ENCODE results near the gene ALKBH7. TPM values are rescaled to one million over a fixed set of nuclear protein-coding genes. Genes with fewer than 3 reads are reported as not detected.
A peak's percentile ranks its signal among the peaks of the same experiment; 100 is the strongest.
"Not testable (repeated sequence)": the region's sequence is repeated elsewhere in the genome, so short reads cannot be mapped to it uniquely, and the experiment has no call there.

ALKBH7 gene
- total and polyA plus RNA-seq, 2 donors (not counting 1 experiment from before 2014, with no cell fraction given), result 9.5 to 28.9 TPM

DNA sequence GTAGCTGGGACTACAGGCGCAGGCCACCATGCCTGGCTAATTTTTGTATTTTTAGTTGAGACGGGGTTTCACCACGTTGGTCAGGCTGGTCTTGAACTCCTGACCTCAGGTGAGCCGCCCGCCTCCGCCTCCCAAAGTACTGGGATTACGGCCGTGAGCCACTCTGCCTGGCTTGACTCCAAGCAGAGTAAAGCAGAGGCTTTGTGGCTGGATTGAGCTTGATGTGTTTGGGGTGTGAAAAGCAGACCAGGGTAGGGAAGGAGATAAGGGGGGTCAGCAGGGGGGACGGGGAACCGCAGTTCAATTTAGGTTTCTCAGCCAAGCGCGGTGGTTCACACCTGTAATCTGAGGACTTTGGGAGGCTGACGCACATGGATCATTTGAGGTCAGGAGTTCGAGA is 15.4 kb upstream of the ALKBH7 start:
- H3K4me3 ChIP-seq (replicated peaks in 1 of 4; ENCODE audit: control extremely low read depth in 1 of 4, insufficient read depth in 1 of 4, low read depth in 3 of 4, low read length in 4 of 4), result no peak overlapping the region
- no peak overlapping the region for H2AFZ ChIP-seq (ENCODE audit: low read length)
- H4K20me1 ChIP-seq (ENCODE audit: control insufficient read depth, extremely low read depth, insufficient read depth, low read length), result no peaks in the 10 kb centered on the region
- no peak for DNase-seq (ENCODE audit: low read depth in 2 of 2)
- peaks cover 6% of the 10 kb centered on the region for H3K79me2 ChIP-seq (ENCODE audit: control insufficient read depth, insufficient read depth, low read length)
- no peak overlapping the region for H3K4me2 ChIP-seq (ENCODE audit: extremely low read depth, insufficient read depth, low read length)
- H3K9me3 ChIP-seq (ENCODE audit: control insufficient read depth, insufficient read depth, low read depth, low read length), result no peaks in the 10 kb centered on the region
- H3K27me3 ChIP-seq (ENCODE audit: control insufficient read depth, insufficient read depth, low read length), result no peaks in the 10 kb centered on the region
- H3K27ac ChIP-seq (ENCODE audit: insufficient read depth, low read length), result no peak overlapping the region
- TF ChIP-seq EZH2 (IDR thresholded peaks at IDR 0.05; ENCODE audit: low read length, missing control alignments), result no peak
- TF ChIP-seq, protein P1, sequence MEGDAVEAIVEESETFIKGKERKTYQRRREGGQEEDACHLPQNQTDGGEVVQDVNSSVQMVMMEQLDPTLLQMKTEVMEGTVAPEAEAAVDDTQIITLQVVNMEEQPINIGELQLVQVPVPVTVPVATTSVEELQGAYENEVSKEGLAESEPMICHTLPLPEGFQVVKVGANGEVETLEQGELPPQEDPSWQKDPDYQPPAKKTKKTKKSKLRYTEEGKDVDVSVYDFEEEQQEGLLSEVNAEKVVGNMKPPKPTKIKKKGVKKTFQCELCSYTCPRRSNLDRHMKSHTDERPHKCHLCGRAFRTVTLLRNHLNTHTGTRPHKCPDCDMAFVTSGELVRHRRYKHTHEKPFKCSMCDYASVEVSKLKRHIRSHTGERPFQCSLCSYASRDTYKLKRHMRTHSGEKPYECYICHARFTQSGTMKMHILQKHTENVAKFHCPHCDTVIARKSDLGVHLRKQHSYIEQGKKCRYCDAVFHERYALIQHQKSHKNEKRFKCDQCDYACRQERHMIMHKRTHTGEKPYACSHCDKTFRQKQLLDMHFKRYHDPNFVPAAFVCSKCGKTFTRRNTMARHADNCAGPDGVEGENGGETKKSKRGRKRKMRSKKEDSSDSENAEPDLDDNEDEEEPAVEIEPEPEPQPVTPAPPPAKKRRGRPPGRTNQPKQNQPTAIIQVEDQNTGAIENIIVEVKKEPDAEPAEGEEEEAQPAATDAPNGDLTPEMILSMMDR (conservative IDR thresholded peaks at IDR 0.05 in 1 of 2, IDR thresholded peaks at IDR 0.05 in 1 of 2; ENCODE audit: low read depth in 1 of 2, low read length in 2 of 2), result no peak
- no peaks in the 10 kb centered on the region for H3K36me3 ChIP-seq (ENCODE audit: control insufficient read depth, insufficient read depth, low read length)
- no peak overlapping the region for H3K9ac ChIP-seq (ENCODE audit: insufficient read depth, low read length)
- no peaks in the 10 kb centered on the region for H3K4me1 ChIP-seq (ENCODE audit: control insufficient read depth, extremely low read depth, insufficient read depth, low read length)

DNA sequence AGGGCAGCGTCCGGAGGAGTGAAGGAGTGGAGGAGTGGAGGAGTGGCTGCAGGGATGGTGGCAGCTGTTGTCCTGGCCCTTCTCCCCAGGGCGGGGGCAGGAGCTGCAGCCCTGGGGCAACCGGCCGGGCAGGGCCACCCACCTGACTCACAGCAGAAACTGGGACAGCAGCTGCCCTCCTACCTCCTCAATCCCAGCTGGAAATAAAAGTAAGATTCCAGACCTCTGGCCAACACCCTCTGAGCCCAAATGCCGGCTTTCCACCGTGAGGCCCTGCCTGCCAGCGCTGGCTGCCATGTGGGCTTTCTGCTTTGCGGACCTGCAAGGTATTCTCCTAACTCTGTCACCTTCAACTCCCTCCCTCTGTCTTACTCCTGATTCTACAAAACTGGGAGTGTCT is 14.6 kb upstream of the ALKBH7 start:
- no peaks in the 10 kb centered on the region for H3K9me3 ChIP-seq (ENCODE audit: control insufficient read depth, insufficient read depth, low read depth, low read length)
- H3K9ac ChIP-seq (ENCODE audit: insufficient read depth, low read length), result no peak overlapping the region
- peaks cover 10% of the 10 kb centered on the region for H3K79me2 ChIP-seq (ENCODE audit: control insufficient read depth, insufficient read depth, low read length)
- H3K4me2 ChIP-seq (ENCODE audit: extremely low read depth, insufficient read depth, low read length), result no peak overlapping the region
- no peak for DNase-seq (ENCODE audit: low read depth in 2 of 2)
- no peak overlapping the region for H3K4me3 ChIP-seq (replicated peaks in 1 of 4; ENCODE audit: control extremely low read depth in 1 of 4, insufficient read depth in 1 of 4, low read depth in 3 of 4, low read length in 4 of 4)
- H3K4me1 ChIP-seq (ENCODE audit: control insufficient read depth, extremely low read depth, insufficient read depth, low read length), result peaks cover 2% of the 10 kb centered on the region
- no peaks in the 10 kb centered on the region for H4K20me1 ChIP-seq (ENCODE audit: control insufficient read depth, extremely low read depth, insufficient read depth, low read length)
- no peak overlapping the region for H3K27ac ChIP-seq (ENCODE audit: insufficient read depth, low read length)
- H2AFZ ChIP-seq (ENCODE audit: low read length), result no peak overlapping the region
- no peak for TF ChIP-seq EZH2 (IDR thresholded peaks at IDR 0.05; ENCODE audit: low read length, missing control alignments)
- TF ChIP-seq, protein P1 (conservative IDR thresholded peaks at IDR 0.05 in 1 of 2, IDR thresholded peaks at IDR 0.05 in 1 of 2; ENCODE audit: low read depth in 1 of 2, low read length in 2 of 2), result no peak
- H3K36me3 ChIP-seq (ENCODE audit: control insufficient read depth, insufficient read depth, low read length), result no peaks in the 10 kb centered on the region
- H3K27me3 ChIP-seq (ENCODE audit: control insufficient read depth, insufficient read depth, low read length), result no peaks in the 10 kb centered on the region

DNA sequence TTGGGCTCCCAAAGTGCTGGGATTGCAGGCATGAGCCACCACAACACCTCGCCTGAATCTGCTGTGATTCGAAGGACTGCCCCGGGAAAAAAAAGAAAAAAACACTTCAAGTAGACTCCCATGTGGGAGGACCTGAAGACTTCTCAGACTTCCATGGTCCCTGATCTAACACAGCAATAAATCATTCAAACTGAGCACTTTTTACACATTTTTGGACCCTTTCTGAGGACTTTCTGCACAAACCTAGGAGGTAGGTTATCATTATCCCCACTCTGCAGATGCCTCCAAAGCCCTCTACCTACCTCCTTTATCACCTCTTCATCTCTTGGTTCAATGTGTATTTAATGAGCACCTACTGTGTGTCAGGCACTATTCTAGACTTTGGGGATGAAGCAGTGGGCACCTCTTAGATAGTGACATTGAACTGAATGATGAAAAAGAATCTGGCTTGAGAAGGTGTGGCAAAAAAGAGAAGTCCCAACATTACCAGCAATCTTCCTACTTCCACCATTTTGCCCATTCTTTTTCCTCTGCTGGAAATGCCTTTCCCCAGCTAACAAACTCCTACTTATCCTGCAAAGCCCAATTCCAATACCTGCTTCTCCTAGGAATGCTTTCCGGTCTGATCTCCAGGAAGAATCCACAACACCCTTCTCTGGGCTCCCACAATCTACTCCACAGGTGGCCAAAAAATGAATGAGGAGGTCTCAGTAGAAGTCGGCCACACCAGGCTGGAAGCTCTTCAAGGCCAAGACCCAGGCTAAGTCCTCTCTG is 12.8 kb upstream of the ALKBH7 start:
- Histone ChIP-seq H3K9ac (ENCODE audit: insufficient read depth, low read length) (no peak overlapping the region), H3K36me3 (ENCODE audit: control insufficient read depth, insufficient read depth, low read length) (no peaks in the 10 kb centered on the region), H2AFZ (ENCODE audit: low read length) (no peak overlapping the region), H3K4me2 (ENCODE audit: extremely low read depth, insufficient read depth, low read length) (no peak overlapping the region), H3K4me3 (replicated peaks in 1 of 4; ENCODE audit: control extremely low read depth in 1 of 4, insufficient read depth in 1 of 4, low read depth in 3 of 4, low read length in 4 of 4) (no peak overlapping the region), H3K27me3 (ENCODE audit: control insufficient read depth, insufficient read depth, low read length) (no peaks in the 10 kb centered on the region), H3K4me1 (ENCODE audit: control insufficient read depth, extremely low read depth, insufficient read depth, low read length) (peaks cover 2% of the 10 kb centered on the region), H4K20me1 (ENCODE audit: control insufficient read depth, extremely low read depth, insufficient read depth, low read length) (no peaks in the 10 kb centered on the region), H3K27ac (ENCODE audit: insufficient read depth, low read length) (no peak overlapping the region), H3K79me2 (ENCODE audit: control insufficient read depth, insufficient read depth, low read length) (peaks cover 10% of the 10 kb centered on the region), H3K9me3 (ENCODE audit: control insufficient read depth, insufficient read depth, low read depth, low read length) (no peaks in the 10 kb centered on the region)
- no peak for TF ChIP-seq EZH2 (IDR thresholded peaks at IDR 0.05; ENCODE audit: low read length, missing control alignments)
- TF ChIP-seq, protein P1 (conservative IDR thresholded peaks at IDR 0.05 in 1 of 2, IDR thresholded peaks at IDR 0.05 in 1 of 2; ENCODE audit: low read depth in 1 of 2, low read length in 2 of 2), result no peak
- no peak for DNase-seq (ENCODE audit: low read depth in 2 of 2)

DNA sequence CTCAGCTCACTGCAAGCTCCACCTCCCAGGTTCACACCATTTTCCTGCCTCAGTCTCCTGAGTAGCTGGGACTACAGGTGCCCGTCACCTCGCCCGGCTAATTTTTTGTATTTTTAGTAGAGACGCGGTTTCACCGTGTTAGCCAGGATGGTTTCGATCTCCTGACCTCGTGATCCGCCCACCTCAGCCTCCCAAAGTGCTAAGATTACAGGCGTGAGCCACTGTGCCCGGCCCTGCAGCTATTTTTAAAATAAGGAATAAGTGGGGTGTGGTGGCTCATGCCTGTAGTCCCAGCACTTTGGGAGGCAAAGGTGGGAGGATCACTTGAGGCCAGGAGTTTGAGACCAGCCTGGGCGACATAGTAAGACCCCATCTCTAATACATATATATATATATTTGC is 12.1 kb upstream of the ALKBH7 start:
- not testable (repeated sequence) for H3K27ac ChIP-seq (ENCODE audit: insufficient read depth, low read length); H3K4me3 ChIP-seq (replicated peaks in 1 of 4; ENCODE audit: control extremely low read depth in 1 of 4, insufficient read depth in 1 of 4, low read depth in 3 of 4, low read length in 4 of 4); H3K36me3 ChIP-seq (ENCODE audit: control insufficient read depth, insufficient read depth, low read length); H3K4me2 ChIP-seq (ENCODE audit: extremely low read depth, insufficient read depth, low read length); H3K9me3 ChIP-seq (ENCODE audit: control insufficient read depth, insufficient read depth, low read depth, low read length); H3K79me2 ChIP-seq (ENCODE audit: control insufficient read depth, insufficient read depth, low read length); H3K27me3 ChIP-seq (ENCODE audit: control insufficient read depth, insufficient read depth, low read length); DNase-seq (ENCODE audit: low read depth in 2 of 2); H2AFZ ChIP-seq (ENCODE audit: low read length); H4K20me1 ChIP-seq (ENCODE audit: control insufficient read depth, extremely low read depth, insufficient read depth, low read length); H3K9ac ChIP-seq (ENCODE audit: insufficient read depth, low read length); H3K4me1 ChIP-seq (ENCODE audit: control insufficient read depth, extremely low read depth, insufficient read depth, low read length)

DNA sequence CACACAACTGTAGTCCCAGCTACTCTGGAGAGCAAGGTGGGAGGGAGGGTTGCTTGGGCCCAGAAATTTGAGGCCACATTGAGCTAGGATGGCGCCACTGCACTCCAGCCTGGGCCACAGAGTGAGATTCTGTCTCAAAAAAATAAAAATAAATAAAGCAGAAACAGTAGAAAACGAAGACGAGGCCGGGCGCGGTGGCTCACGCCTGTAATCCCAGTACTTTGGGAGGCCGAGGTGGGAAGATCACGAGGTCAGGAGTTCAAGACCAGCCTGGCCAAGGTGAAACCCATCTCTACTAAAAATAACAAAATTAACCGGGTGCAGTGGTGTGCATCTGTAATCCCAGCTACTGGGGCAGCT is 11.8 kb upstream of the ALKBH7 start:
- not testable (repeated sequence) for H4K20me1 ChIP-seq (ENCODE audit: control insufficient read depth, extremely low read depth, insufficient read depth, low read length); H3K27ac ChIP-seq (ENCODE audit: insufficient read depth, low read length); H3K36me3 ChIP-seq (ENCODE audit: control insufficient read depth, insufficient read depth, low read length); H2AFZ ChIP-seq (ENCODE audit: low read length); DNase-seq (ENCODE audit: low read depth in 2 of 2); H3K4me2 ChIP-seq (ENCODE audit: extremely low read depth, insufficient read depth, low read length); H3K9ac ChIP-seq (ENCODE audit: insufficient read depth, low read length); H3K79me2 ChIP-seq (ENCODE audit: control insufficient read depth, insufficient read depth, low read length); H3K4me1 ChIP-seq (ENCODE audit: control insufficient read depth, extremely low read depth, insufficient read depth, low read length); H3K27me3 ChIP-seq (ENCODE audit: control insufficient read depth, insufficient read depth, low read length); H3K9me3 ChIP-seq (ENCODE audit: control insufficient read depth, insufficient read depth, low read depth, low read length)
- peak overlapping the region in 2 of 4 experiments; percentile 49 to 80 for H3K4me3 ChIP-seq (replicated peaks in 1 of 4; ENCODE audit: control extremely low read depth in 1 of 4, insufficient read depth in 1 of 4, low read depth in 3 of 4, low read length in 4 of 4)
